Gastroesophageal sphincter (tissue), 3 donors: ENCODE data around the gene CDH4.
"Not testable (repeated sequence)": the region's sequence is repeated elsewhere in the genome, so short reads cannot be mapped to it uniquely, and the experiment has no call there.

Experiments
- CTCF ChIP-seq, 4 experiments: fragments of 200-600 bp in 2 of 4; fragments of 450-650 bp in 2 of 4; sonication (generic) in 1 of 4; IDR thresholded peaks; one replicate each; pipeline ENCODE4 v1.5.1; 2017 to 2019; ENCODE audit warnings: antibody characterized with exemption in 4 of 4, mild to moderate bottlenecking in 2 of 4, moderate library complexity in 2 of 4
- EP300 ChIP-seq: sonication (generic); formaldehyde crosslinking; IDR thresholded peaks from one replicate; pipeline ENCODE4 v1.6.1; 2017; ENCODE audit warnings: antibody characterized with exemption, mild to moderate bottlenecking
- POLR2A ChIP-seq, 2 donors: fragments of 450-650 bp; IDR thresholded peaks; one replicate each; pipeline ENCODE4 v1.6.1; 2017; ENCODE audit warnings: antibody characterized with exemption in 2 of 2, mild to moderate bottlenecking in 2 of 2, moderate library complexity in 1 of 2
- POLR2AphosphoS5 ChIP-seq: sonication (generic); formaldehyde crosslinking; IDR thresholded peaks from one replicate; pipeline ENCODE4 v1.6.1; 2017; ENCODE audit warnings: antibody characterized with exemption

DNA sequence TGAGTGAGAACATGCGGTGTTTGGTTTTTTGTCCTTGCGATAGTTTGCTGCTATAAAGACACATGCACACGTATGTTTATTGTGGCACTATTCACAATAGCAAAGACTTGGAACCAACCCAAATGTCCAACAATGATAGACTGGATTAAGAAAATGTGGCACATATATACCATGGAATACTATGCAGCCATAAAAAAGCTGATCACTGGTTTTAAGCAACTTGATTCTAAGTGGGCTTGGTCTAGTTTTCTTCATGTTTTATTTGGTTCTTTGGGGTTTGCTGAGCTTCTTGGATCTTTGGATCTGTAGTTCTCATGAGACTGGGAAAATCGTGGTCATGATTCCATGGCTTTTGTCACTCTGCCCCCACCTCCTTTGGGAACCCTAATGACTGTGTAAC is 227.4 kb downstream of the CDH4 start:
- not testable (repeated sequence) for TF ChIP-seq POLR2A (IDR thresholded peaks at IDR 0.05); EP300; CTCF (IDR thresholded peaks at IDR 0.05); POLR2AphosphoS5
